CD4-positive, alpha-beta T cell (primary cell): ENCODE results near the gene PLEKHA1. TPM values are rescaled to one million over a fixed set of nuclear protein-coding genes. Genes with fewer than 3 reads are reported as not detected.

Source experiments
- ATAC-seq: fragments of 200-7000 bp; cut with Tn5 transposase; one replicate; pipeline ENCODE4 v1.10.0; 2022; ENCODE audit warnings: mild to moderate bottlenecking; ENCODE audit not compliant: poor library complexity
- CTCF ChIA-PET: fragments of 350-600 bp; sonication (Branson Sonifier 250); formaldehyde crosslinking; loops from one replicate; lab custom pipeline; 2021; ENCODE audit warnings: antibody characterized with exemption, inconsistent platforms; lab: Charles Lee
- POLR2A ChIA-PET: fragments of 350-600 bp; sonication (Branson Sonifier 250); formaldehyde crosslinking; loops from one replicate; lab custom pipeline; 2021; ENCODE audit warnings: antibody characterized with exemption, inconsistent platforms; lab: Charles Lee
- DNase-seq, 14 experiments: peaks; one replicate each; pipeline ENCODE4 v3.0.0-alpha.2; 2013 to 2020; ENCODE audit warnings: mixed read lengths in 2 of 14
- H3K27ac ChIP-seq, 2 donors: one replicate each; pipeline versions ENCODE4 v1.5.1 to v1.7.0; 2013; ENCODE audit warnings: low read length in 2 of 2, low read depth in 1 of 2, mild to moderate bottlenecking in 1 of 2
- H3K27me3 ChIP-seq, 2 experiments: 1 replicate in 1 of 2; 2 replicates in 1 of 2; pipeline versions ENCODE4 v1.6.1 to v1.7.0; 2013; ENCODE audit warnings: low read length in 2 of 2, control low read depth in 1 of 2, mild to moderate bottlenecking in 1 of 2, moderate library complexity in 1 of 2; ENCODE audit not compliant: insufficient read depth in 2 of 2, control insufficient read depth in 1 of 2
- H3K36me3 ChIP-seq: one replicate; pipeline ENCODE4 v1.6.1; 2013; ENCODE audit warnings: low read length, control low read depth; ENCODE audit not compliant: insufficient read depth
- H3K4me1 ChIP-seq: one replicate; pipeline ENCODE4 v1.6.1; 2013; ENCODE audit warnings: low read length, control low read depth; ENCODE audit not compliant: insufficient read depth
- H3K4me3 ChIP-seq: one replicate; pipeline ENCODE4 v1.5.1; 2013; ENCODE audit warnings: mild to moderate bottlenecking, low read length, moderate library complexity
- H3K9me3 ChIP-seq, 2 experiments: 1 replicate in 1 of 2; 2 replicates in 1 of 2; pipeline versions ENCODE4 v1.6.1 to v1.7.0; 2013; ENCODE audit warnings: low read length in 2 of 2, mild to moderate bottlenecking in 2 of 2, control low read depth in 1 of 2, moderate library complexity in 1 of 2; ENCODE audit not compliant: control insufficient read depth in 1 of 2, insufficient read depth in 1 of 2
- H3K27ac Mint-ChIP-seq: one replicate; pipeline ENCODE4 v1.8.0; 2020; ENCODE audit warnings: mixed read lengths
- H3K27me3 Mint-ChIP-seq: one replicate; pipeline ENCODE4 v1.8.0; 2021; ENCODE audit warnings: mixed read lengths
- H3K36me3 Mint-ChIP-seq: one replicate; pipeline ENCODE4 v1.8.0; 2021; ENCODE audit warnings: low read depth, mixed read lengths
- H3K4me1 Mint-ChIP-seq: one replicate; pipeline ENCODE4 v1.8.0; 2021; ENCODE audit warnings: low read depth, mixed read lengths
- H3K4me3 Mint-ChIP-seq: one replicate; pipeline ENCODE4 v1.8.0; 2020; ENCODE audit warnings: mild to moderate bottlenecking, mixed read lengths
- H3K9me3 Mint-ChIP-seq: one replicate; pipeline ENCODE4 v1.8.0; 2020; ENCODE audit warnings: mixed read lengths
- CTCF ChIP-seq: fragments of 200-600 bp; IDR thresholded peaks from one replicate; pipeline ENCODE4 v1.8.0; 2022; ENCODE audit warnings: antibody characterized with exemption, mild to moderate bottlenecking
- intact Hi-C, 2 experiments: fragments of 100-400 bp; cut with DNase I in 1 of 2; cut with micrococcal nuclease in 1 of 2; formaldehyde crosslinking; loops; one replicate each; pipeline versions ENCODE4 v1.15.1 to v1.9.0; 2023 to 2025; cut with DNase I, micrococcal nuclease
- total RNA-seq, 174 experiments: library from RNA in 2 of 174; stranded (reverse) in 2 of 174; gene quantifications; one replicate each; pipeline ENCODE4 v1.2.3 and lab custom pipeline; 2021 to 2026

PLEKHA1 gene
- total RNA-seq, 2 experiments from 2014 or later: 24.9 to 26.8 TPM

GRCh38 chr10:122468307-122468925 is 93.9 kb downstream of the PLEKHA1 start:
- H3K4me1 Mint-ChIP-seq: no peaks in the 10 kb centered on the region
- POLR2A ChIA-PET: no interaction called here
- Histone ChIP-seq H3K27ac (no peak overlapping the region), H3K27me3 (peaks cover 12 to 16% of the 10 kb centered on the region in 2 experiments), H3K36me3 (no peaks in the 10 kb centered on the region), H3K4me1 (no peaks in the 10 kb centered on the region), H3K9me3 (no peaks in the 10 kb centered on the region), H3K4me3 (no peak overlapping the region)
- no peaks in the 10 kb centered on the region for H3K9me3 Mint-ChIP-seq
- intact Hi-C loops: no loop called here
- H3K36me3 Mint-ChIP-seq: no peaks in the 10 kb centered on the region
- DNase-seq (no peak), ATAC-seq (no peak)
- peaks cover 73% of the 10 kb centered on the region for H3K27me3 Mint-ChIP-seq
- no peak overlapping the region for H3K4me3 Mint-ChIP-seq
- CTCF ChIA-PET: no interaction called here
- TF ChIP-seq CTCF: no peak
- H3K27ac Mint-ChIP-seq: no peak overlapping the region

GRCh38 chr10:122468926-122469781 is 94.6 kb downstream of the PLEKHA1 start:
- Histone ChIP-seq H3K4me3 (no peak overlapping the region), H3K27me3 (peaks cover 6 to 10% of the 10 kb centered on the region in 2 experiments), H3K9me3 (no peaks in the 10 kb centered on the region), H3K27ac (no peak overlapping the region), H3K36me3 (no peaks in the 10 kb centered on the region), H3K4me1 (peaks cover under 1% of the 10 kb centered on the region)
- H3K27ac Mint-ChIP-seq: no peak overlapping the region
- peaks cover 4% of the 10 kb centered on the region for H3K4me1 Mint-ChIP-seq
- ChIA-PET POLR2A (no interaction called here), CTCF (no interaction called here)
- no peaks in the 10 kb centered on the region for H3K9me3 Mint-ChIP-seq
- no peaks in the 10 kb centered on the region for H3K36me3 Mint-ChIP-seq
- intact Hi-C loops: no loop called here
- ATAC-seq (no peak), DNase-seq (peak in 2 of 14 experiments; percentile 38 to 55)
- peaks cover 71% of the 10 kb centered on the region for H3K27me3 Mint-ChIP-seq
- no peak for TF ChIP-seq CTCF
- H3K4me3 Mint-ChIP-seq: no peak overlapping the region

GRCh38 chr10:122469848-122470247 is 95.3 kb downstream of the PLEKHA1 start:
- CTCF ChIA-PET: no interaction called here
- Histone ChIP-seq H3K36me3 (no peaks in the 10 kb centered on the region), H3K27ac (no peak overlapping the region), H3K4me3 (no peak overlapping the region), H3K27me3 (peaks cover 3 to 6% of the 10 kb centered on the region in 2 experiments), H3K9me3 (no peaks in the 10 kb centered on the region), H3K4me1 (peaks cover 3% of the 10 kb centered on the region)
- DNase-seq: no peak
- intact Hi-C loops: no loop called here
- no peak for ATAC-seq
- Mint-ChIP-seq H3K36me3 (no peaks in the 10 kb centered on the region), H3K9me3 (no peaks in the 10 kb centered on the region), H3K27ac (no peak overlapping the region), H3K4me1 (peaks cover 10% of the 10 kb centered on the region), H3K27me3 (peaks cover 71% of the 10 kb centered on the region), H3K4me3 (no peak overlapping the region)
- POLR2A ChIA-PET: no interaction called here
- no peak for TF ChIP-seq CTCF
